Small intestine (tissue), 7 donors: ENCODE measurements around the gene OOSP2. TPM values are rescaled to one million over a fixed set of nuclear protein-coding genes. Genes with fewer than 3 reads are reported as not detected.
A peak's percentile ranks its signal among the peaks of the same experiment; 100 is the strongest.

Experiments
- DNase-seq, 2 donors: peaks; one replicate each; pipeline versions ENCODE4 v3.0.0 to v3.0.0-alpha.2; 2013
- FAIRE-seq: peaks from 2 replicates; lab custom pipeline; 2012; peaks lifted over from hg19 to GRCh38; lab: Jason Lieb, UNC
- H3K27ac ChIP-seq, 3 donors: one replicate each; pipeline ENCODE4 v1.5.1; 2013; ENCODE audit warnings: low read length in 2 of 3, mild to moderate bottlenecking in 2 of 3, control low read depth in 1 of 3, inconsistent platforms in 1 of 3, low read depth in 1 of 3, moderate library complexity in 1 of 3
- H3K27me3 ChIP-seq, 3 donors: one replicate each; pipeline ENCODE4 v1.6.1; 2013; ENCODE audit warnings: low read length in 3 of 3, inconsistent platforms in 1 of 3; ENCODE audit not compliant: control insufficient read depth in 3 of 3, insufficient read depth in 3 of 3
- H3K36me3 ChIP-seq, 3 donors: one replicate each; pipeline ENCODE4 v1.6.1; 2013; ENCODE audit warnings: low read length in 3 of 3, inconsistent platforms in 1 of 3, low read depth in 1 of 3, mild to moderate bottlenecking in 1 of 3, moderate library complexity in 1 of 3; ENCODE audit not compliant: control insufficient read depth in 3 of 3, insufficient read depth in 2 of 3
- H3K4me1 ChIP-seq, 3 donors: one replicate each; pipeline ENCODE4 v1.6.1; 2013; ENCODE audit warnings: low read length in 2 of 3, inconsistent platforms in 1 of 3, low read depth in 1 of 3, mild to moderate bottlenecking in 1 of 3, moderate library complexity in 1 of 3; ENCODE audit not compliant: control insufficient read depth in 3 of 3, insufficient read depth in 2 of 3
- H3K4me3 ChIP-seq, 3 donors: one replicate each; pipeline ENCODE4 v1.5.1; 2013; ENCODE audit warnings: low read length in 3 of 3, control low read depth in 1 of 3, inconsistent platforms in 1 of 3, low read depth in 1 of 3, mild to moderate bottlenecking in 1 of 3, moderate library complexity in 1 of 3
- H3K9me3 ChIP-seq, 2 donors: one replicate each; pipeline ENCODE4 v1.6.1; 2013; ENCODE audit warnings: low read depth in 1 of 2, low read length in 1 of 2; ENCODE audit not compliant: control insufficient read depth in 2 of 2, insufficient read depth in 1 of 2
- WGBS, 3 donors: extraction: QIAGEN DNeasy Blood & Tissue Kit; methylation state at CpG; one replicate each; pipeline ENCODE4 v1.1.7; 2013; 5-methylcytosine and 5-hydroxymethylcytosine counted together
- polyA plus RNA-seq, 4 donors: library from polyadenylated mRNA; stranded (reverse) in 3 of 4; unstranded in 1 of 4; fragments of 200-250 nt in 3 of 4; fragments of 120-200 nt in 1 of 4; gene quantifications; one replicate each; pipeline versions ENCODE4 v1.2.1 to v1.2.3, GENCODE V29; 2013
- donor health status: healthy with polysubstance abuse.
- donor health status: control.
- donor health status: control.
- donor health status: Bipolar disorder and iron deficiency.
- donor health status: healthy.

The OOSP2 gene
- polyA plus RNA-seq, 4 donors = not detected

DNA sequence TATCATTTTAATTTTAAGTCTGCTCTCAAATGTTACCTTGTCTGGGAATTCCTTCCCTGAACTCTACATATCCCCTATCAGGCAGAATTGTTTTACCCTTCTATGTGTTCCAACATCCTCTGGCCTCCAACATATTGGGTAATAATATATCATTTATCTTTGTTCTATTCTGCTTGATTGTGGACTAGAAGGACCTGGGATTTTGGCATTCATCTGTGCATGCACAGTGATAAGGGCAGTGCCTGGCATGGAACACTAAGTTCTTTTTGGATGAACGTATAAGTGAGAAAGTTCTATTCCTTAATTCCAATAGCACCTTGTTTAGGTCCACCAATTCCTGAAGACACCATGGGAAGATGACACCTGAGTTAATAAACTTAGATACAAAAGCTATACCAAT lies 47.0 kb downstream of the OOSP2 start:
- Histone ChIP-seq H3K27ac (no peak overlapping the region), H3K36me3 (no peaks in the 10 kb centered on the region), H3K4me1 (no peaks in the 10 kb centered on the region), H3K4me3 (no peak overlapping the region), H3K27me3 (no peaks in the 10 kb centered on the region), H3K9me3 (no peaks in the 10 kb centered on the region)
- DNase-seq = no peak
- 84 to 88% (median 85%) methylated on average over 1 of the region's 1 CpG for WGBS, 3 donors
- FAIRE-seq = no peak

DNA sequence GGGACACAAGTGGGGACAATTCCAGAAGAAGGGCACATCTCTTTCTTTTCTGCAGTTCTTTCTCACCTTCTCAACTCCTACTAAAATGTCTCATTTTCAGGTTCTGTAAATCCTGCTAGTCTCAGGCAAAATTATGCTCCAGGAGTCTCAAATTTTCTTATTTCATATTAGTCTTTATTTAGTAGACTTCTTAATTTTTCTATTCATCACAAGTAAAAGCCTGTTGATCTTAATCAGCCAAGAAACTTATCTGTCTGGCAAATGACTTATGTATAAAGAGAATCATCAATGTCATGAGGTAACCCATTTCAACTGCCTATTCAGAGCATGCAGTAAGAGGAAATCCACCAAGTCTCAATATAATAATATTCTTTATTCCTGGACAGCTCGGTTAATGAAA lies 48.2 kb downstream of the OOSP2 start, which contains the start of gene MS4A2:
Gene MS4A2 (plus strand): TSS at position 301 of the 400 bp plus-strand sequence. CDS start 102 bp downstream, outside the sequence.
- Histone ChIP-seq H3K4me3 (no peak within 1 kb of the TSS), H3K27ac (no peak within 1 kb of the TSS), H3K9me3 (no peaks in the 10 kb centered on the region), H3K27me3 (no peaks in the 10 kb centered on the region), H3K4me1 (no peaks in the 10 kb centered on the region), H3K36me3 (no peaks in the 10 kb centered on the region)
- 71 to 85% (median 81%) methylated on average over 1 of the region's 1 CpG for WGBS, 3 donors
- FAIRE-seq (no peak), DNase-seq (no peak)

DNA sequence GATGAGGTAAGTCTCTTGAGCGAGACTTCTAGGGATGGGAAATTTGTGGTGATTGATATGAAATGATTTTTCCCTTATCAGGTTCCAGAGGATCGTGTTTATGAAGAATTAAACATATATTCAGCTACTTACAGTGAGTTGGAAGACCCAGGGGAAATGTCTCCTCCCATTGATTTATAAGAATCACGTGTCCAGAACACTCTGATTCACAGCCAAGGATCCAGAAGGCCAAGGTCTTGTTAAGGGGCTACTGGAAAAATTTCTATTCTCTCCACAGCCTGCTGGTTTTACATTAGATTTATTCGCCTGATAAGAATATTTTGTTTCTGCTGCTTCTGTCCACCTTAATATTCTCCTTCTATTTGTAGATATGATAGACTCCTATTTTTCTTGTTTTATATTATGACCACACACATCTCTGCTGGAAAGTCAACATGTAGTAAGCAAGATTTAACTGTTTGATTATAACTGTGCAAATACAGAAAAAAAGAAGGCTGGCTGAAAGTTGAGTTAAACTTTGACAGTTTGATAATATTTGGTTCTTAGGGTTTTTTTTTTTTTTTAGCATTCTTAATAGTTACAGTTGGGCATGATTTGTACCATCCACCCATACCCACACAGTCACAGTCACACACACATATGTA lies 55.4 kb downstream of the OOSP2 start:
- 67 to 79% (median 73%) methylated on average over 4 of the region's 4 CpGs for WGBS, 3 donors
- no peaks in the 10 kb centered on the region for H3K27me3 ChIP-seq
- H3K27ac ChIP-seq = no peak overlapping the region
- DNase-seq (no peak), FAIRE-seq (no peak)
- H3K4me3 ChIP-seq = no peak overlapping the region
- peaks cover 0 to 2% (median 2%) of the 10 kb centered on the region in 3 donors for H3K4me1 ChIP-seq
- no peaks in the 10 kb centered on the region for H3K36me3 ChIP-seq
- H3K9me3 ChIP-seq = no peaks in the 10 kb centered on the region

DNA sequence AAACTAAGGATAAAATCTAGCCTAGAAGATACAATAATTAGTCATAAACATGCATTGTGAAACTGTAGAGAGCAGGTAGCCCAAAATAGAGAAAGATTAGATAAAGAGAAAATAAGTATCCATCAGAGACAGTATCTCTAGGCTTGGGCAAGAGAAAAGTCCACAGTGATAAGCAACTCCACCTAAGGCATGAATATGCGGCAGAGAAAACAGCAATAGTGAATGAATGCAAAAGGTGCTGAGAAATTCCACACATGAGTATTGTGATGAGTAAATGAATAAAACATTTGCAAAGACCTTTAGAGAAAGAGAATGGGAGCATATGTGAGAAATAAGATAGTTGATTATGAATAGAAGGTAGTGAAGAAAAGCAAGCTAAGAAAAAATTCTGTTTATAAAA lies 57.0 kb downstream of the OOSP2 start:
- no peaks in the 10 kb centered on the region for H3K9me3 ChIP-seq

More for the DNA sequence above, 57.0 kb downstream of the OOSP2 start:
- Histone ChIP-seq H3K27me3 (no peaks in the 10 kb centered on the region), H3K27ac (no peak overlapping the region), H3K4me3 (no peak overlapping the region), H3K4me1 (peaks cover 0 to 2% (median 2%) of the 10 kb centered on the region in 3 donors), H3K36me3 (no peaks in the 10 kb centered on the region)
- no peak for FAIRE-seq
- DNase-seq = peak in 1 of 2 donors; percentile 25
- 20 to 58% (median 38%) methylated on average over 1 of the region's 1 CpG for WGBS, 3 donors

Other genes starting within 250 kb of the OOSP2 start
- gene MRPL16, start 229.6 kb upstream of the OOSP2 start, polyA plus RNA-seq = 100 to 1,000 TPM in 1 of 4 donors, 10 to 100 TPM in 3; 41.1 to 113 (median 58.6) TPM
- 1 to 10 TPM in 1 of 4 donors, under 1 TPM in 1, not detected in 2; 0.13 to 2.1 TPM for gene CBLIF, start 194.9 kb upstream of the OOSP2 start, polyA plus RNA-seq
- gene TCN1, start 173.9 kb upstream of the OOSP2 start, polyA plus RNA-seq = 1 to 10 TPM in 1 of 4 donors, under 1 TPM in 1, not detected in 2; 0.03 to 1.9 TPM
- not detected for gene OOSP3, start 161.6 kb upstream of the OOSP2 start, polyA plus RNA-seq
- not detected for gene OOSP1, start 102.0 kb upstream of the OOSP2 start, polyA plus RNA-seq
- under 1 TPM in 1 of 4 donors, not detected in 3; 0.09 TPM for gene OOSP4A, start 76.4 kb upstream of the OOSP2 start, polyA plus RNA-seq
- gene OOSP4B, start 23.2 kb upstream of the OOSP2 start, polyA plus RNA-seq = not detected
- under 1 TPM in 1 of 4 donors, not detected in 3; 0.38 TPM for gene MS4A3, start 16.3 kb downstream of the OOSP2 start, polyA plus RNA-seq
- gene MS4A2, start 48.3 kb downstream of the OOSP2 start, polyA plus RNA-seq = under 1 TPM in 3 of 4 donors, not detected in 1; 0.01 to 0.81 (median 0.45) TPM
- gene MS4A6A, start 142.7 kb downstream of the OOSP2 start, polyA plus RNA-seq = 10 to 100 TPM in 3 of 4 donors, 1 to 10 TPM in 1; 7.6 to 74.3 (median 59.4) TPM
- gene MS4A4E, start 202.7 kb downstream of the OOSP2 start, polyA plus RNA-seq = under 1 TPM in 2 of 4 donors, not detected in 2; 0.56 to 0.61 TPM
- gene MS4A4A, start 240.3 kb downstream of the OOSP2 start, polyA plus RNA-seq = 10 to 100 TPM in 1 of 4 donors, 1 to 10 TPM in 3; 1.6 to 28.3 (median 6.2) TPM